T-helper 2 cell treated with Interferon-gamma antibody and Interleukin-4, amounts not matched to agents 100 ng/mL and 5 ng/mL, for 36 hours (primary cell): Measurements from ENCODE around the gene IL17REL. TPM values are rescaled to one million over a fixed set of nuclear protein-coding genes. Genes with fewer than 3 reads are reported as not detected.

Experiments
- intact Hi-C: fragments of 100-400 bp; cut with micrococcal nuclease; formaldehyde crosslinking; loops from one replicate; pipeline ENCODE4 v1.15.1; 2023
- total RNA-seq: library from RNA; stranded (reverse); gene quantifications from 2 replicates; pipeline ENCODE4 v1.2.3, GENCODE V29; 2022

Gene IL17REL
- total RNA-seq, 1 donor from 2014 or later, result not detected

GRCh38 chr22:50046481-50047245, 34.1 kb upstream of the IL17REL start:
- intact Hi-C loops, result no loop called here

- intact Hi-C loops, result no loop called here
Measured at GRCh38 chr22:50046019-50046415, 33.5 kb upstream of the IL17REL start.

- intact Hi-C loops, result no loop called here
Measured at GRCh38 chr22:50045211-50046018, 32.9 kb upstream of the IL17REL start.

- intact Hi-C loops, result no loop called here
Measured at GRCh38 chr22:50044485-50045118, 32.0 kb upstream of the IL17REL start.

GRCh38 chr22:50041361-50042065, 28.9 kb upstream of the IL17REL start:
- intact Hi-C loops, result no loop called here

GRCh38 chr22:50040717-50041116, 28.2 kb upstream of the IL17REL start:
- intact Hi-C loops, result no loop called here

GRCh38 chr22:50039669-50040443, 27.3 kb upstream of the IL17REL start:
- intact Hi-C loops, result no loop called here

- intact Hi-C loops, result no loop called here
Measured at GRCh38 chr22:50035976-50036724, 23.6 kb upstream of the IL17REL start.

GRCh38 chr22:50035131-50035881, 22.7 kb upstream of the IL17REL start:
- intact Hi-C loops, result no loop called here

GRCh38 chr22:50034126-50035081, 21.8 kb upstream of the IL17REL start:
- intact Hi-C loops, result no loop called here

GRCh38 chr22:50032941-50033601, 20.5 kb upstream of the IL17REL start:
- intact Hi-C loops, result no loop called here

GRCh38 chr22:50032109-50032871, 19.7 kb upstream of the IL17REL start:
- intact Hi-C loops, result no loop called here

- intact Hi-C loops, result no loop called here
Measured at GRCh38 chr22:50031189-50032091, 18.9 kb upstream of the IL17REL start.

GRCh38 chr22:50030297-50031188, 18.0 kb upstream of the IL17REL start:
- intact Hi-C loops, result loop anchor here (1.0 kb wide), 2 partner anchors 100 to 263 kb away; no protein-coding TSS in a partner anchor
